GM12892 (cell line): Measurements from ENCODE around the gene SLC39A11.

Experiments
- POLR2A ChIP-seq: IDR thresholded peaks from 2 replicates; pipeline ENCODE4 v1.6.1; 2011; ENCODE audit warnings: low read depth, low read length, control low read depth
- POLR2AphosphoS5 ChIP-seq: IDR thresholded peaks from 2 replicates; pipeline ENCODE4 v1.6.1; 2011; ENCODE audit warnings: low read depth, low read length, control low read depth

DNA sequence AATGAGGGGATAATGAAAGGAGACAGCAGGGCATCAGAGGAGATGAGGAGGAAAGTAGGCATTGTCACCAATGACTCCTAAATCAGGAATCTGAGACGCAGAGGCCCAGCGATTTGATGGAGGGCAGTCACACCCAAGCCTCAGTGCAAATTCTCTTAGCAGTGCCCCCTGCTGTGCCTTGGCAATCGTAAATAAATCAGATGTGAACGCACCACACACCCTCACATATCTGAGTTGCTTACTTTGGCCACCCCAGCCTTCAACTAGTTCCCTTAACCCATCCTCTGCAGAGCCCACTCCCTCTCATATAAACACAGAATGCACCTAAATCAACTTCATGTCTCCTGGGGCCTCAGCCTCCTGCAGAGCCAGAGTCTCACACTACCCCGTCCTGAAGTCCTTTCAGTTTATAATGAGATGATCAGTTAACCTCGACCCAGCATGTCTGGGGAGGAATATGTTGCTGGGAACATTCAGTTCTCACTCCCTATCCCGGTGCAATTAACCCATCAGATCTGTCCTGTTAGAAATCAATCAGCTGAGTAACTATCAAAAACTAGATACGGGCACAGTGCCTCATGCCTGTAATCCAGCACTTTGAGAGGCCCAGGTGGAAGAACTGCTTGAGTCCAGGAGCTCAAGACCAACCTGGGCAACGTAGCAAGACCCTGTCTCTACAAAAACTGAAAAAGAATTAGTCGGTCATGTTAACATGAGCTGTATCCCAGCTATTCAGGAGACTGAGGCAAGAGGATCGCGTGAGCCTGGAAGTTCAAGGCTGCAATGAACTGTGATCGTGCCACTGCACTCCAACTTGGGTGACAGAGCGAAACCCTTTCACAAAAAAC lies 78.4 kb downstream of the SLC39A11 start:
- TF ChIP-seq POLR2AphosphoS5: no peak
- TF ChIP-seq POLR2A: no peak
